B cell (primary cell): ENCODE results near the gene BCL6B.

Source experiments
- CTCF ChIP-seq: fragments of 200-600 bp; IDR thresholded peaks from one replicate; pipeline ENCODE4 v1.8.0; 2022; ENCODE audit warnings: antibody characterized with exemption, mild to moderate bottlenecking
- EZH2 ChIP-seq: IDR thresholded peaks from 2 replicates; pipeline ENCODE4 v1.6.1; 2012; ENCODE audit warnings: borderline replicate concordance, low read depth, mild to moderate bottlenecking, moderate library complexity, low read length; ENCODE audit not compliant: insufficient read depth, poor library complexity, severe bottlenecking

- TF ChIP-seq CTCF (no peak), EZH2 (no peak)
These were observed 33.1 kb upstream of the BCL6B start for GRCh38 chr17:6989779-6990178.
